ENCODE data around the gene SOCS1.

GRCh38 chr16:11259655-11260595, 3.9 kb upstream of the SOCS1 start:
- TF ChIP-seq CTCF (IDR thresholded peaks at IDR 0.05) (no peak), POLR2A (IDR thresholded peaks at IDR 0.05) (no peak), EP300 (IDR thresholded peaks at IDR 0.05) (no peak), POLR2AphosphoS5 (IDR thresholded peaks at IDR 0.05) (no peak)

All from gastroesophageal sphincter (tissue), 3 donors.